ENCODE results near the gene B3GNT7. TPM values are rescaled to one million over a fixed set of nuclear protein-coding genes. Genes with fewer than 3 reads are reported as not detected.

The B3GNT7 gene
- polyA plus RNA-seq, 1 donor (not counting 4 experiments of a cell fraction or from before 2014, with no cell fraction given): not detected

DNA sequence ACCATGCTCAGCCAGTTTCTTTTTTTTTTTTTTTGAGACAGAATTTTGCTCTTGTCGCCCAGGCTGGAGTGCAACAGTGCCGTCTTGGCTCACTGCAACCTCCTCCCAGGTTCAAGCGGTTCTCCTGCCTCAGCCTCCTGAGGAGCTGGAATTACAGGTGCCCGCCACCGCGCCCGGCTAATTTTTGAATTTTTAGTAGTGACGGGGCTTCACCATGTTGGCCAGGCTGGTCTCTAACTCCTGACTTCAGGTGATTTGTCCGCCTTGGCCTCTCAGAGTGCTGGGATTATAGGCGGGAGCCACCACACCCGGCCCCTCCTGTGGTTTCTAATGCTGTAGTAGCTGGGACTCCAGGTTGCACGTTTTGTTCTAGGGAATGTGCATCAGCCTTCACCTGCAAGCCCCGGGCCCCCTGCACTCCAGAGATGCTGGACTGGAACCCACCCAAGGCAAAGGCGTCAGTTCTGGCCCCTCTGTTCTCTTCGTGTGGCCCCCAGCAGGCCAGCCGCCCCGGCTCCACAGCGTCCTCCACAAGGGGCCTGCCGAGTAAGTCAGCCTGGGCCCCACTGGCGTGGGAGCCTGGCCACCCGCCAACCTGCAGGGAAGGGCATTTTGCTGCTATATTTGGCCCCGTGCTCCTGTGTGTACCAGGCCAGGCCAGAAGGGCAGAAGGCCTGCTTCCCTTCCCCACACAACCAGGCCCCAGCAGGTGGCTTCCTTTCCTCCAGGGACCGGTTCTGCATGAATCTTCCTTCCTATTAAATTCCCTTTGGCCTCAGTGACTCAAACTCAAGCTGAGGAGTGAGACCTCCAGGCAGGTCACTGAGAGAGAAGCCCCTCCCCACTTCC, 25.7 kb upstream of the B3GNT7 start:
- DNase-seq (ENCODE audit: low read depth, low spot score): no peak
- FAIRE-seq: no peak
- H4K20me1 ChIP-seq (ENCODE audit: control insufficient read depth, extremely low read depth, insufficient read depth, low read length): no peaks in the 10 kb centered on the region
- H3K4me1 ChIP-seq (ENCODE audit: control insufficient read depth, extremely low read depth, insufficient read depth, low read length): peaks cover 10% of the 10 kb centered on the region
- H3K9me1 ChIP-seq (ENCODE audit: control insufficient read depth, extremely low read depth, insufficient read depth, low read length): no peaks in the 10 kb centered on the region
- H3K4me3 ChIP-seq (ENCODE audit: control insufficient read depth in 2 of 3, extremely low read depth in 1 of 3, insufficient read depth in 2 of 3, low read depth in 1 of 3, low read length in 3 of 3): no peak overlapping the region
- no peaks in the 10 kb centered on the region for H3K9me3 ChIP-seq (ENCODE audit: control insufficient read depth, low read depth, low read length)
- no peaks in the 10 kb centered on the region for H3K36me3 ChIP-seq (ENCODE audit: control insufficient read depth in 2 of 2, extremely low read depth in 1 of 2, insufficient read depth in 2 of 2, low read length in 2 of 2)
- H2AFZ ChIP-seq (ENCODE audit: control insufficient read depth, low read length): no peak overlapping the region
- dilution Hi-C loops (cut with MboI; ENCODE audit: extremely low pct_ligation_motif_present, low sequenced_read_pairs): no loop called here
- H3K27ac ChIP-seq (ENCODE audit: control insufficient read depth, insufficient read depth, low read length): no peak overlapping the region
- H3K9ac ChIP-seq (ENCODE audit: control insufficient read depth, extremely low read depth, insufficient read depth, low read length): no peak overlapping the region
- no peak for TF ChIP-seq EZH2 (IDR thresholded peaks at IDR 0.05; ENCODE audit: low read length)
- TF ChIP-seq, protein P1, sequence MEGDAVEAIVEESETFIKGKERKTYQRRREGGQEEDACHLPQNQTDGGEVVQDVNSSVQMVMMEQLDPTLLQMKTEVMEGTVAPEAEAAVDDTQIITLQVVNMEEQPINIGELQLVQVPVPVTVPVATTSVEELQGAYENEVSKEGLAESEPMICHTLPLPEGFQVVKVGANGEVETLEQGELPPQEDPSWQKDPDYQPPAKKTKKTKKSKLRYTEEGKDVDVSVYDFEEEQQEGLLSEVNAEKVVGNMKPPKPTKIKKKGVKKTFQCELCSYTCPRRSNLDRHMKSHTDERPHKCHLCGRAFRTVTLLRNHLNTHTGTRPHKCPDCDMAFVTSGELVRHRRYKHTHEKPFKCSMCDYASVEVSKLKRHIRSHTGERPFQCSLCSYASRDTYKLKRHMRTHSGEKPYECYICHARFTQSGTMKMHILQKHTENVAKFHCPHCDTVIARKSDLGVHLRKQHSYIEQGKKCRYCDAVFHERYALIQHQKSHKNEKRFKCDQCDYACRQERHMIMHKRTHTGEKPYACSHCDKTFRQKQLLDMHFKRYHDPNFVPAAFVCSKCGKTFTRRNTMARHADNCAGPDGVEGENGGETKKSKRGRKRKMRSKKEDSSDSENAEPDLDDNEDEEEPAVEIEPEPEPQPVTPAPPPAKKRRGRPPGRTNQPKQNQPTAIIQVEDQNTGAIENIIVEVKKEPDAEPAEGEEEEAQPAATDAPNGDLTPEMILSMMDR (optimal IDR thresholded peaks at IDR 0.05 in 1 of 3, IDR thresholded peaks at IDR 0.05 in 1 of 3, conservative IDR thresholded peaks at IDR 0.05 in 1 of 3; ENCODE audit: extremely low read depth in 1 of 3, insufficient read depth in 2 of 3, low read length in 3 of 3): no peak
- H3K4me2 ChIP-seq (ENCODE audit: control insufficient read depth, extremely low read depth, insufficient read depth, low read depth, low read length): no peak overlapping the region
- H3K27me3 ChIP-seq (ENCODE audit: control insufficient read depth, extremely low read depth, insufficient read depth, low read length): no peaks in the 10 kb centered on the region
- H3K79me2 ChIP-seq (ENCODE audit: control insufficient read depth, insufficient read depth, low read length): no peaks in the 10 kb centered on the region

DNA sequence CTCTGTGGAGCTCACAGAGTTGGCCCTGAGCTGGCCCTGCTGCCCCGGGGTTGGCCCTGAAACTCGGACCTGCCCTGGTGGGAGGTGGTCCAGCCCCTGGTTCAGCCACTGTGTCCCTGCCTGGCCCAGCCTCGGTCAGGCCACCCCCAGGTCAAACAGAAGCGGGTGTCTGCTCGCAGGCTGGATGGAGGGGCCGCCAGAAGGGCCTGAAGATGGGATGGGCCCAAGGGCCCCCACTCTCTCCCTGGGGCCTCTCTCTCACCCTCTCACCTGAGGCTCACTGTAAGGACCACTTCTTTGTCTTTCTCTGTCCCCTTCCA, 25.1 kb upstream of the B3GNT7 start:
- no peaks in the 10 kb centered on the region for H3K9me3 ChIP-seq (ENCODE audit: control insufficient read depth, low read depth, low read length)
- H3K9ac ChIP-seq (ENCODE audit: control insufficient read depth, extremely low read depth, insufficient read depth, low read length): no peak overlapping the region
- H3K4me3 ChIP-seq (ENCODE audit: control insufficient read depth in 2 of 3, extremely low read depth in 1 of 3, insufficient read depth in 2 of 3, low read depth in 1 of 3, low read length in 3 of 3): no peak overlapping the region
- no peaks in the 10 kb centered on the region for H4K20me1 ChIP-seq (ENCODE audit: control insufficient read depth, extremely low read depth, insufficient read depth, low read length)
- H2AFZ ChIP-seq (ENCODE audit: control insufficient read depth, low read length): no peak overlapping the region
- no peaks in the 10 kb centered on the region for H3K27me3 ChIP-seq (ENCODE audit: control insufficient read depth, extremely low read depth, insufficient read depth, low read length)
- no peaks in the 10 kb centered on the region for H3K9me1 ChIP-seq (ENCODE audit: control insufficient read depth, extremely low read depth, insufficient read depth, low read length)
- FAIRE-seq (no peak), DNase-seq (ENCODE audit: low read depth, low spot score) (no peak)
- TF ChIP-seq EZH2 (IDR thresholded peaks at IDR 0.05; ENCODE audit: low read length): no peak
- TF ChIP-seq, protein P1 (optimal IDR thresholded peaks at IDR 0.05 in 1 of 3, IDR thresholded peaks at IDR 0.05 in 1 of 3, conservative IDR thresholded peaks at IDR 0.05 in 1 of 3; ENCODE audit: extremely low read depth in 1 of 3, insufficient read depth in 2 of 3, low read length in 3 of 3): no peak
- H3K36me3 ChIP-seq (ENCODE audit: control insufficient read depth in 2 of 2, extremely low read depth in 1 of 2, insufficient read depth in 2 of 2, low read length in 2 of 2): no peaks in the 10 kb centered on the region
- no peaks in the 10 kb centered on the region for H3K79me2 ChIP-seq (ENCODE audit: control insufficient read depth, insufficient read depth, low read length)
- H3K4me2 ChIP-seq (ENCODE audit: control insufficient read depth, extremely low read depth, insufficient read depth, low read depth, low read length): no peak overlapping the region
- dilution Hi-C loops (cut with MboI; ENCODE audit: extremely low pct_ligation_motif_present, low sequenced_read_pairs): no loop called here
- no peak overlapping the region for H3K27ac ChIP-seq (ENCODE audit: control insufficient read depth, insufficient read depth, low read length)
- peaks cover 4% of the 10 kb centered on the region for H3K4me1 ChIP-seq (ENCODE audit: control insufficient read depth, extremely low read depth, insufficient read depth, low read length)

Data from keratinocyte (primary cell).